WERI-Rb-1 (cell line): Measurements from ENCODE around the gene CACNA2D4.
A peak's percentile ranks its signal among the peaks of the same experiment; 100 is the strongest.

Experiments used
- DNase-seq: peaks from one replicate; pipeline ENCODE4 v3.0.0-alpha.2; 2020
- H3K27ac ChIP-seq: fragments of 250-450 bp; sonication (Bioruptor Pico); 2 replicates; pipeline ENCODE4 v1.5.1; 2020; ENCODE audit warnings: mild to moderate bottlenecking, moderate library complexity
- H3K27me3 ChIP-seq: fragments of 250-450 bp; sonication (Bioruptor Pico); 2 replicates; pipeline ENCODE4 v1.5.1; 2021; ENCODE audit warnings: mild to moderate bottlenecking, low read depth, moderate library complexity; ENCODE audit not compliant: insufficient read depth, severe bottlenecking
- H3K36me3 ChIP-seq: fragments of 250-450 bp; sonication (Bioruptor Pico); 2 replicates; pipeline ENCODE4 v1.5.1; 2020; ENCODE audit warnings: mild to moderate bottlenecking, moderate library complexity
- H3K4me3 ChIP-seq: 2 replicates; pipeline ENCODE4 v1.5.1; 2011; ENCODE audit warnings: low read depth, mild to moderate bottlenecking, control low read depth, low read length
- H3K9me3 ChIP-seq: fragments of 250-450 bp; sonication (Bioruptor Pico); 2 replicates; pipeline ENCODE4 v1.5.1; 2021; ENCODE audit warnings: mild to moderate bottlenecking, moderate library complexity; ENCODE audit not compliant: severe bottlenecking
- CTCF ChIP-seq: IDR thresholded peaks from 2 replicates; pipeline ENCODE4 v1.5.1; 2011; ENCODE audit warnings: low read depth, mild to moderate bottlenecking, control low read depth, inconsistent platforms, low read length

Gene CACNA2D4

GRCh38 chr12:1806301-1807086 lies 112.0 kb downstream of the CACNA2D4 start:
- Histone ChIP-seq H3K9me3 (no peaks in the 10 kb centered on the region), H3K4me3 (no peak overlapping the region), H3K27me3 (no peaks in the 10 kb centered on the region), H3K36me3 (no peaks in the 10 kb centered on the region), H3K27ac (no peak overlapping the region)
- no peak for DNase-seq
- TF ChIP-seq CTCF, result no peak

- Histone ChIP-seq H3K27ac (no peak overlapping the region), H3K4me3 (no peak overlapping the region), H3K9me3 (no peaks in the 10 kb centered on the region), H3K27me3 (no peaks in the 10 kb centered on the region), H3K36me3 (no peaks in the 10 kb centered on the region)
- TF ChIP-seq CTCF, result no peak
- DNase-seq, result no peak
These were observed 112.9 kb downstream of the CACNA2D4 start for GRCh38 chr12:1805441-1806081.

GRCh38 chr12:1804545-1805332 lies 113.7 kb downstream of the CACNA2D4 start:
- Histone ChIP-seq H3K27me3 (no peaks in the 10 kb centered on the region), H3K36me3 (no peaks in the 10 kb centered on the region), H3K27ac (peak overlapping the region; percentile 7; the same call in 1 of the 2 replicates), H3K9me3 (no peaks in the 10 kb centered on the region), H3K4me3 (no peak overlapping the region)
- DNase-seq, result peak; percentile 90
- TF ChIP-seq CTCF, result no peak

GRCh38 chr12:1803736-1804135 lies 114.7 kb downstream of the CACNA2D4 start:
- TF ChIP-seq CTCF, result no peak

GRCh38 chr12:1801303-1801975 lies 117.0 kb downstream of the CACNA2D4 start:
- DNase-seq, result peak; percentile 6
- no peak for TF ChIP-seq CTCF
- H3K27me3 ChIP-seq, result no peaks in the 10 kb centered on the region
- no peaks in the 10 kb centered on the region for H3K36me3 ChIP-seq
- no peaks in the 10 kb centered on the region for H3K9me3 ChIP-seq
- no peak overlapping the region for H3K27ac ChIP-seq
- no peak overlapping the region for H3K4me3 ChIP-seq

More at GRCh38 chr12:1803736-1804135, 114.7 kb downstream of the CACNA2D4 start:
- H3K4me3 ChIP-seq, result no peak overlapping the region
- no peaks in the 10 kb centered on the region for H3K9me3 ChIP-seq
- no peaks in the 10 kb centered on the region for H3K36me3 ChIP-seq
- no peak overlapping the region for H3K27ac ChIP-seq
- H3K27me3 ChIP-seq, result no peaks in the 10 kb centered on the region
- peak; percentile 3 for DNase-seq
